Breast epithelium (tissue), 3 donors: ENCODE results near the gene FBXO46.
"Not testable (repeated sequence)": the region's sequence is repeated elsewhere in the genome, so short reads cannot be mapped to it uniquely, and the experiment has no call there.

Source experiments
- POLR2A ChIP-seq: fragments of 450-650 bp; IDR thresholded peaks from one replicate; pipeline ENCODE4 v1.6.1; 2016; ENCODE audit warnings: antibody characterized with exemption, mild to moderate bottlenecking, moderate library complexity
- TF ChIP-seq, protein P1 (sequence below), 3 donors: fragments of 450-650 bp; IDR thresholded peaks; one replicate each; pipeline ENCODE4 v1.5.1; 2016 to 2017; ENCODE audit warnings: antibody characterized with exemption in 3 of 3, mild to moderate bottlenecking in 3 of 3, moderate library complexity in 3 of 3

DNA sequence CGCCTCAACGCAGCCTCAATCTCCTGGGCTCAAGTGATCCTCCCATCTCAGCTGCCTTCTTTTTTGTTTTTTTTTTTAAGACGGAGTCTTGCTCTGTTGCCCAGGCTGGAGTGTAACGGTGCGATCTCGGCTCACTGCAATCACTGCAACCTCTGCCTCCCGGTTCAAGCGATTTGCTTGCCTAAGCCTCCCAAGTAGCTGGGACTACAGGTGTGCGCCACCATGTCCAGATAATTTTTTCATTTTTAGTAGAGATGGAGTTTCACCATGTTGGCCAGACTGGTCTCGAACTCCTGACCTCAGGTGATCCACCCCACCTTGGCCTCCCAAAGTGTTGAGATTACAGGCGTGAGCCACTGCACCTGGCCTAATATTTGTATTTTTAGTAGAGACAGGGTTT is 10.6 kb downstream of the FBXO46 start:
- TF ChIP-seq, protein P1, sequence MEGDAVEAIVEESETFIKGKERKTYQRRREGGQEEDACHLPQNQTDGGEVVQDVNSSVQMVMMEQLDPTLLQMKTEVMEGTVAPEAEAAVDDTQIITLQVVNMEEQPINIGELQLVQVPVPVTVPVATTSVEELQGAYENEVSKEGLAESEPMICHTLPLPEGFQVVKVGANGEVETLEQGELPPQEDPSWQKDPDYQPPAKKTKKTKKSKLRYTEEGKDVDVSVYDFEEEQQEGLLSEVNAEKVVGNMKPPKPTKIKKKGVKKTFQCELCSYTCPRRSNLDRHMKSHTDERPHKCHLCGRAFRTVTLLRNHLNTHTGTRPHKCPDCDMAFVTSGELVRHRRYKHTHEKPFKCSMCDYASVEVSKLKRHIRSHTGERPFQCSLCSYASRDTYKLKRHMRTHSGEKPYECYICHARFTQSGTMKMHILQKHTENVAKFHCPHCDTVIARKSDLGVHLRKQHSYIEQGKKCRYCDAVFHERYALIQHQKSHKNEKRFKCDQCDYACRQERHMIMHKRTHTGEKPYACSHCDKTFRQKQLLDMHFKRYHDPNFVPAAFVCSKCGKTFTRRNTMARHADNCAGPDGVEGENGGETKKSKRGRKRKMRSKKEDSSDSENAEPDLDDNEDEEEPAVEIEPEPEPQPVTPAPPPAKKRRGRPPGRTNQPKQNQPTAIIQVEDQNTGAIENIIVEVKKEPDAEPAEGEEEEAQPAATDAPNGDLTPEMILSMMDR (IDR thresholded peaks at IDR 0.05) = not testable (repeated sequence)
- TF ChIP-seq POLR2A = not testable (repeated sequence)
